ENCODE measurements around the gene ARHGAP10. TPM values are rescaled to one million over a fixed set of nuclear protein-coding genes. Genes with fewer than 3 reads are reported as not detected.

ARHGAP10 gene
- total RNA-seq, 1 donor from 2014 or later: 28.0 TPM

DNA sequence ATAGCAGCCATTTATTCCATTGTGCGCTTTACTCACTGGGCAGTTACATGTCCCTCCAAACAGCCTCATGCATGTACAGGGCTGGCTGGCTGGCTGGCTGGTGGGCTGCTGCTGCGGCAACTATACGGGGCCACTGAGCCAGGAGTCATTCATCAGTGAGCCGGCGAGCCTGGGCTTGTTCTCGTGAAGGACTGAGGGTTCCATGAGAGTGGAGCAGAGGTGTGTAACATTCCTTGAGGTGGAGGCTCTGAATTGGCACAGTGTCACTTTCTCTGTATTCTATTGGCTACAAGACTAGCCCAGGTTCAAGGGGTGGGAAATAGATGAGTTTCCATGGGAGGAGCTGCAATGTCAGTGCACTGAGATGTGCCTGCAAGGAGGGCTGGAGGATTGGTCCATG lies 89.1 kb downstream of the ARHGAP10 start:
- no peaks in the 10 kb centered on the region for H3K9me3 Mint-ChIP-seq (ENCODE audit: unreplicated experiment)
- no peak overlapping the region for H3K4me3 ChIP-seq (ENCODE audit: insufficient read depth, low read depth, low read length)
- no peak overlapping the region for H3K4me2 ChIP-seq (ENCODE audit: low read length)
- H3K9me3 ChIP-seq (ENCODE audit: insufficient read depth, low read depth, low read length): no peaks in the 10 kb centered on the region
- H2AFZ ChIP-seq (ENCODE audit: low read depth, low read length): no peak overlapping the region
- DNase-seq (ENCODE audit: low read depth): no peak
- peaks cover 14% of the 10 kb centered on the region for H3K4me1 ChIP-seq (ENCODE audit: insufficient read depth, low read length)
- H3K27me3 Mint-ChIP-seq (ENCODE audit: low read depth, unreplicated experiment): no peaks in the 10 kb centered on the region
- FAIRE-seq: no peak
- peaks cover 16% of the 10 kb centered on the region for H3K79me2 ChIP-seq (ENCODE audit: insufficient read depth, low read length)
- H3K9ac ChIP-seq (ENCODE audit: low read length): no peak overlapping the region
- no peaks in the 10 kb centered on the region for H3K36me3 ChIP-seq (ENCODE audit: insufficient read depth, low read length)
- H3K27ac Mint-ChIP-seq (ENCODE audit: unreplicated experiment): peak overlapping the region; percentile 47
- peaks cover 25% of the 10 kb centered on the region for H3K4me1 Mint-ChIP-seq (ENCODE audit: low read depth, unreplicated experiment)
- no peak for TF ChIP-seq EZH2 (IDR thresholded peaks at IDR 0.05; ENCODE audit: insufficient read depth, low read length)
- TF ChIP-seq, protein P1, sequence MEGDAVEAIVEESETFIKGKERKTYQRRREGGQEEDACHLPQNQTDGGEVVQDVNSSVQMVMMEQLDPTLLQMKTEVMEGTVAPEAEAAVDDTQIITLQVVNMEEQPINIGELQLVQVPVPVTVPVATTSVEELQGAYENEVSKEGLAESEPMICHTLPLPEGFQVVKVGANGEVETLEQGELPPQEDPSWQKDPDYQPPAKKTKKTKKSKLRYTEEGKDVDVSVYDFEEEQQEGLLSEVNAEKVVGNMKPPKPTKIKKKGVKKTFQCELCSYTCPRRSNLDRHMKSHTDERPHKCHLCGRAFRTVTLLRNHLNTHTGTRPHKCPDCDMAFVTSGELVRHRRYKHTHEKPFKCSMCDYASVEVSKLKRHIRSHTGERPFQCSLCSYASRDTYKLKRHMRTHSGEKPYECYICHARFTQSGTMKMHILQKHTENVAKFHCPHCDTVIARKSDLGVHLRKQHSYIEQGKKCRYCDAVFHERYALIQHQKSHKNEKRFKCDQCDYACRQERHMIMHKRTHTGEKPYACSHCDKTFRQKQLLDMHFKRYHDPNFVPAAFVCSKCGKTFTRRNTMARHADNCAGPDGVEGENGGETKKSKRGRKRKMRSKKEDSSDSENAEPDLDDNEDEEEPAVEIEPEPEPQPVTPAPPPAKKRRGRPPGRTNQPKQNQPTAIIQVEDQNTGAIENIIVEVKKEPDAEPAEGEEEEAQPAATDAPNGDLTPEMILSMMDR (IDR thresholded peaks at IDR 0.05; ENCODE audit: insufficient read depth, low read depth, low read length): no peak
- H4K20me1 ChIP-seq (ENCODE audit: insufficient read depth, low read length): peaks cover 22% of the 10 kb centered on the region
- no peak overlapping the region for H3K4me3 Mint-ChIP-seq (ENCODE audit: unreplicated experiment)
- peaks cover 10% of the 10 kb centered on the region for H3K36me3 Mint-ChIP-seq (ENCODE audit: low read depth, unreplicated experiment)
- no peaks in the 10 kb centered on the region for H3K27me3 ChIP-seq (ENCODE audit: insufficient read depth, low read length)
- H3K27ac ChIP-seq (ENCODE audit: low read depth, low read length): no peak overlapping the region

DNA sequence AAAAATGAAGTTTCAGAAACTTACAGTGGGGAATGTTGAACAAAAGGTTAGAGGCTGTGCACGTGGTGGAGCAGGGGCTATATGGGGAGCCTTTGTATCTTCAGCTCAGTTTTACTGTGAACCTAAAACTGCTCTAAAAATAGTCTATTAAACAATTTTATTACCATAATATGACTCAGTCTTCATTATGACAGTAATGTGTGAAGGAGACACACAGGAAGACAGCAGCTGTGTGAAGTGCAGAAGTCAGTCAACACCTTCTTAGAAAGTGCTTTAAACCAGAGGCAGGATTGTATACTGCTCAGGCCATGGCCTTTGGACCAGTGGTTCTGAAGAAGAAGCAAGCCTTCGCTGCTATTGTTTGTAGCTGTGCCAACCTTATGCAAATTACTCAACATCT lies 89.7 kb downstream of the ARHGAP10 start:
- no peak overlapping the region for H3K27ac ChIP-seq (ENCODE audit: low read depth, low read length)
- H3K4me3 Mint-ChIP-seq (ENCODE audit: unreplicated experiment): no peak overlapping the region
- H4K20me1 ChIP-seq (ENCODE audit: insufficient read depth, low read length): peaks cover 16% of the 10 kb centered on the region
- H3K79me2 ChIP-seq (ENCODE audit: insufficient read depth, low read length): peaks cover 10% of the 10 kb centered on the region
- H3K4me1 ChIP-seq (ENCODE audit: insufficient read depth, low read length): peaks cover 16% of the 10 kb centered on the region
- H3K4me1 Mint-ChIP-seq (ENCODE audit: low read depth, unreplicated experiment): peaks cover 27% of the 10 kb centered on the region
- peaks cover 12% of the 10 kb centered on the region for H3K36me3 Mint-ChIP-seq (ENCODE audit: low read depth, unreplicated experiment)
- no peak overlapping the region for H3K4me3 ChIP-seq (ENCODE audit: insufficient read depth, low read depth, low read length)
- no peak overlapping the region for H3K9ac ChIP-seq (ENCODE audit: low read length)
- FAIRE-seq: no peak
- no peaks in the 10 kb centered on the region for H3K9me3 Mint-ChIP-seq (ENCODE audit: unreplicated experiment)
- H3K27me3 Mint-ChIP-seq (ENCODE audit: low read depth, unreplicated experiment): no peaks in the 10 kb centered on the region
- no peaks in the 10 kb centered on the region for H3K9me3 ChIP-seq (ENCODE audit: insufficient read depth, low read depth, low read length)
- DNase-seq (ENCODE audit: low read depth): no peak
- H3K4me2 ChIP-seq (ENCODE audit: low read length): no peak overlapping the region
- TF ChIP-seq, protein P1 (IDR thresholded peaks at IDR 0.05; ENCODE audit: insufficient read depth, low read depth, low read length): no peak
- TF ChIP-seq EZH2 (IDR thresholded peaks at IDR 0.05; ENCODE audit: insufficient read depth, low read length): no peak
- no peaks in the 10 kb centered on the region for H3K36me3 ChIP-seq (ENCODE audit: insufficient read depth, low read length)
- H3K27me3 ChIP-seq (ENCODE audit: insufficient read depth, low read length): no peaks in the 10 kb centered on the region
- H3K27ac Mint-ChIP-seq (ENCODE audit: unreplicated experiment): no peak overlapping the region
- no peak overlapping the region for H2AFZ ChIP-seq (ENCODE audit: low read depth, low read length)

DNA sequence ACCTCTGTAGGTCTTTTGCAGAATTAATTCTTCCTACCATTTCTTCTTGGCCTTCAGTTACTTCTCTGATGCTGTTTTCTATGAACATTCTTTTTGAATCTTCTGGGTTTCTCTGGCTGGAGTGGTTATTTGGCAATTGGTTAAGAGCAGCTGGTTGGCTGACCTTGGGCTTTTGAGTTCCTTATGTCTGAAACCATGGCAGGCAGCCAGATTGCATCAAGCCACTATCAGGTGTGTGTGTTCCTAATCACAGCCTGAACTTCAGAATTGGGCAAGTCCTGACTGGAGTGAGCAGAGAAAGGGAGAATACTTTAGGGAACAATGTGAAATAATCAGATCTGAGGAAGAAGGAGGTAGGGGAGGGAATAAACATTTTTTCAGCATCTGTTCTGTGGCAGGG lies 90.2 kb downstream of the ARHGAP10 start:
- H3K27me3 ChIP-seq (ENCODE audit: insufficient read depth, low read length): no peaks in the 10 kb centered on the region
- peak overlapping the region; percentile 1 for H3K4me3 Mint-ChIP-seq (ENCODE audit: unreplicated experiment)
- no peak for TF ChIP-seq EZH2 (IDR thresholded peaks at IDR 0.05; ENCODE audit: insufficient read depth, low read length)
- TF ChIP-seq, protein P1 (IDR thresholded peaks at IDR 0.05; ENCODE audit: insufficient read depth, low read depth, low read length): no peak
- H3K4me1 ChIP-seq (ENCODE audit: insufficient read depth, low read length): peaks cover 16% of the 10 kb centered on the region
- H3K4me3 ChIP-seq (ENCODE audit: insufficient read depth, low read depth, low read length): no peak overlapping the region
- no peak overlapping the region for H3K9ac ChIP-seq (ENCODE audit: low read length)
- H3K4me1 Mint-ChIP-seq (ENCODE audit: low read depth, unreplicated experiment): peaks cover 27% of the 10 kb centered on the region
- H3K27me3 Mint-ChIP-seq (ENCODE audit: low read depth, unreplicated experiment): no peaks in the 10 kb centered on the region
- H3K9me3 Mint-ChIP-seq (ENCODE audit: unreplicated experiment): no peaks in the 10 kb centered on the region
- peaks cover 11% of the 10 kb centered on the region for H4K20me1 ChIP-seq (ENCODE audit: insufficient read depth, low read length)
- FAIRE-seq: no peak
- DNase-seq (ENCODE audit: low read depth): peak; percentile 65
- peaks cover 8% of the 10 kb centered on the region for H3K79me2 ChIP-seq (ENCODE audit: insufficient read depth, low read length)
- H3K9me3 ChIP-seq (ENCODE audit: insufficient read depth, low read depth, low read length): no peaks in the 10 kb centered on the region
- peaks cover 15% of the 10 kb centered on the region for H3K36me3 Mint-ChIP-seq (ENCODE audit: low read depth, unreplicated experiment)
- H3K27ac ChIP-seq (ENCODE audit: low read depth, low read length): no peak overlapping the region
- H3K27ac Mint-ChIP-seq (ENCODE audit: unreplicated experiment): peak overlapping the region; percentile 83
- H3K36me3 ChIP-seq (ENCODE audit: insufficient read depth, low read length): no peaks in the 10 kb centered on the region
- H3K4me2 ChIP-seq (ENCODE audit: low read length): no peak overlapping the region
- H2AFZ ChIP-seq (ENCODE audit: low read depth, low read length): no peak overlapping the region

Data from astrocyte (in vitro differentiated cells and primary cell).